Stimulated activated CD4-positive, alpha-beta T cell treated with anti-CD3 and anti-CD28 coated beads, Interleukin-4, amount 100 ng/mL, for 1 hour (primary cell): ENCODE measurements around the gene CACNB4.
"Not testable (repeated sequence)": the region's sequence is repeated elsewhere in the genome, so short reads cannot be mapped to it uniquely, and the experiment has no call there.

Experiments
- DNase-seq: peaks from one replicate; pipeline ENCODE4 v3.0.0-alpha.2; 2020

CACNB4 gene

DNA sequence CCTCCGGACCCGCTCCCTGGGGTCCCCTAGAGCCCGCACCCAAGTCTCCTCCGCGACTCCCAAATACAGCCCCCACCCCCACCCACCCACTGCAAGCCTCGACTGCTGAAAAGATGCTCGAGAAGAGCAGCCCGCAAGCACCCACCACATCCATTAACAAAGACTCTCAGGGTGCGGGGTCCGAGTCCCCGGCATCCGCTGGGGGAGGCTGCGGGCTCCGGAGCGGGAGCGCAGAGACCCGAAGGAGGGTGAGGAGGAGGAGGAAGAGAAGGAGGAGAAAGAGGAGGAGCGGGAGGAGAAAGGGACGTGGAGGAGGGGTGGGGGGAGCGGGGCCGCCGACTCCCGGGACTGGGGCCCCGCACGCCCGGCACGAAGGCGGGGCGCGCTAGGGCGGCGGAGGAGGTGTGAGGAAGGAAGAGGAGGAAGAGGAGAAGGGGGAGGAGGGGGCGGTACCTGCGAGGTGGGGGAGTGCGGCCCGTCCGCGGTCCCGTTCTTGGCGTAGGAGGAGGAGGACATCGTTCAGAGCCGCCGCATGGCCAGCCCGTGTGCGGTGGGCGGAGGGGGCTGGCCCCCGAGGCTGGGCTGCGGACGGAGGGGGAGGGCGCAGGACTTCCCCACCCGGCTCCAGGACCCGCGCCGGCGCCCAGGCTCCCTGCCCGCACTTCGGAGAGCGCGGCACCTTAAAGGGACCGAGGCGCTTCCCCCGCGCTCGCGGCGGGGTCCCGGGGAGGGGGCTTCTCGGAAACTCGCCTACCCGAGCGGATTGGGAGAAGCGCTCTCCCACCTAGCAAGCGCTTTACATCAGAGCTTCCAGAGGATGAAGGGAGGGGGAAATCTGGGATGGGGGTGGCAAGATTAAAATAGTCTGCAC is at the start of gene CACNB4:
TSS of gene CACNB4 (minus strand) at position 549 of the 871 bp plus-strand sequence.
- no peak for DNase-seq

DNA sequence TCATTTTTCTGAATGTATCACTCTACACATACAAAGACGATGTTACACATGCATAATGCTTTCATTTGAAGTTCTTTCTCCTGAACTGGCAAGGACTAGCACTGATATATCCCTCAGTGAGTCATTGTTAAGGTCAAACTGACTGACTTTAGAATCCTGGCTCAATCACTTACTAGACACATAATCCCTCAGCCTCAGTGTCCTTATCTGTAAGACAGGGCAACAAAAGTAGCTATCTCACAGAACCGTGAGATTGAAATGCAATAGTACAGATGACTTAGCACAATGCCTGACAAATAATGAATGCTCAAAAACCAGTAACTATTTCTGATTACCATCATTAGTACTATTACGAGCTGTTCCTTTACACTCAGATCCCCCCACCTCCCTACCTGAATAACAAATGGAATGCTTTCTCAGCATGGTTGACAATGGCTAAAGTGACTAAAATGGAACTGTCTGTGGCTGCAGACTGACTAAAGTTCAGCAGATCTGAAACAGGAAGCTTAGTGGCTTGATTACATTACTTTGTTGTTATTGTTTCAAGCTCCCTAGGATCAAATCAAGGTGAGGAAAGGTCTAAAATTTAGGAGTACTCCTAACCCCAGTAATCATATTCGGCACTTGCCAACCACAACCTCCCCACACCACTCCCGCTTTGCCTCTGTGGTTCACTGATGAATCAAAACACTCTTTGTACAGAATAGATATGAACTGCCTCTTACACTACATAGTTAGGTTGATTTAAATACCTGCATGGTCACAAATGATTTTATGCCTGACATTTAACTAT is 35.8 kb upstream of the CACNB4 start:
- DNase-seq, result no peak

DNA sequence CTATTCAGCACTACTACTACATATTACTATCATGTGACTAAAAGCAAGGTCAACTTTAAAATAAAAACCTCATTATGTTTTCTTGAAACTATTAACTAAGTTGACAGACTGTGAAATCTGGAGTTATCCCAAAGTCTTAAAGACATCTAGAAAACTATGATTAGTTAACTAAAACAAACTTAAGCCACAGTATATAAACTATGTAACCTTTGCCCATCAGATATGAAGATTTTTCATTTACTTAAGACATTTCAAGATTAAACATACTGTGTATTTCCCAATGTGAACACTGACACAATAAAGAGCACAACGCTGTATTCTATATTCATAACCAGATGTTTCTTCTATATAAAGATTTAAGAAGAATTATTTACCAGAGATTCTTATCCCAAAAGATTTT is 33.5 kb upstream of the CACNB4 start:
- DNase-seq, result no peak

DNA sequence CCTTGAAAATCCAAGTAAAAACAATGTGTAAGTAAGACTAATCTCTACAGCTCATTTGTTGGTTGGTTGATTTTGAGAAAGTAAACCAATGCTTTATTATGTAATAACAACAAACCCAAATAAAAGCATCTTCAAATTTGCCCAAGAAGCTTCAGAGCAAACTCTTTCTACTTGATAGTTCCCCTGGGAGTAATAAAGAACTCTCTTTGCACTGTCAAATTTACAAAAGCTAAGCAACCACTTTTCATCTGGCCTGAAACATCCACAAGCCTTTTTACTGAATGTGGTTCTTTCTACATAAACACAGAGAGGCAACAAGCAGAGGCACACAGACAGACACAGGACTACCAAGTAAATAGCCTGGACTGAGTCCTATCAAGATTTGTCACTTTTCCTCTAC is 28.8 kb upstream of the CACNB4 start:
- no peak for DNase-seq

DNA sequence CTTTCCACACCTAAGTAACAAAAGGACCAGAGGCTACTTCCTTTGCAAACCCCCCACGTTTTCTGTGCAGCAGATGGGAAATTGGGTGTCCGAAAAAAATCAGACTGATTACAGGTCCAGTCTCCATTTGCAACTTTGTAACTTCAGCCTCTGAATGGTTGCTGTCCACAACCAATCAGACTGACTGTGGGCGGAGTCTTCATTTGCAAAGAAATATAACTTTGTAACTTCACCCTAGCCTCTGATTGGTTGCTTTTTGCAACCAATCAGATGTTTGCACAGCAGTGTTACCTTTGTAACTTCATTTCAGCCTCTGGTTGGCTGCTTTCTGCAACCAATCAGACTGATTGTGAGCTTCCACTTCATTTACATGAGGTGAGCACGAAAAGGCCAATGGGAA is 27.8 kb upstream of the CACNB4 start:
- DNase-seq, result no peak

GRCh38 chr2:152122161-152122560 is 23.3 kb upstream of the CACNB4 start:
- no peak for DNase-seq

DNA sequence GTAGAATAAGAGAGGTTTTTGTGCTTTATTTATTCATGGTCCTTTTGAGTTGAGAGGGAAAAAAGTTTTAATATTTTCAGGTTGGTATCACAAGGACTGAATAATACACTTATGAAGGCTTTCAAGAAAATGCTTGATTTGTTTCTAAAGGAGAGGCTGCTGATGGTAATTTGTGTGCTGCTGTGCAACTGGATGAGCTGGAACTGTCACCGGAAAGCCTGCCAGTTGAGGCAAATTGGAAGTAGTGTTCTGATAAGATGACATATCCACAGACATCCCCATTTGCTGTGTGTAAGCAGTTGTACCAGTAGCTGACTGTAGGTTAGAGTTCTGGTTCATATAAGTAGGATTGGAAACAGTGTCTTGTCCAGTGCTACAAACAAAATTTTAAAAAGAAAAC is 21.6 kb upstream of the CACNB4 start:
- DNase-seq, result no peak

DNA sequence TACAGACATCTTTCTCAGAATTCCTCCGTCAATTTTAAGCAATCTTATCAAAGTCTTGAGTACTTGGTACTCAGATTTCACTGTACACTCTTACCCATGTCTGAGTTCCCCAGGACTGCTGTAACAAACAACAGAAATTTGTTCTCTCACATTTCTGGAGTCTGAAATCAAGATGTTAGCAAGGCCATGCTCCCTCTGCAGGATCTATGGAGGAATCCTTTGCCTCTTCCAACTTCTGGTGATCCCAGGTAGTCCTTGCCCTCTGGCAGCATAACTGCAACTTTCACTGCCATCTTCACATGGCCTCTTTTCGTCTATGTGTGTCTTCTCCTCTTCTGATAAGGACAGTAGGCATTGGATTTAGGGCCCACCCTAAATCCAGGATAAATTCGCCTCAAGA is 17.1 kb upstream of the CACNB4 start:
- no peak for DNase-seq

DNA sequence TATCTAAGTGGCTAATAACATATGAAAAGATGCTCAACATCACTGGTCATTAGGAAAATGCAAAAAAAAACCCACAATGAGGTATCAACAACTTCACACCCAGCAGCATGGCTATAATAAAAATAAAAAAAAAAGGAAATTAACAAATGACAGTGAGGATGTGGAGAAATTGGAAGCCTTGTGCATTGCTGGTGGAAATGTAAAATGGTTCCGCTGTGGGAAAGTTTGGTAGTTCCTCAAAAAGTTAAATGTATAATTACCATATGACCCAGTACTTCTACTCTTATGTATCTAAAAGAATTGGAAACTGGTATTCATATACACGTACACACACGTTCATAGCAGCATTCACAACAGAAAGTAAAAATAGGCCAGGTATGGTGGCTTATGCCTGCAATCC is 15.5 kb upstream of the CACNB4 start:
- DNase-seq, result no peak

GRCh38 chr2:152107140-152107539 is 8.3 kb upstream of the CACNB4 start:
- not testable (repeated sequence) for DNase-seq

DNA sequence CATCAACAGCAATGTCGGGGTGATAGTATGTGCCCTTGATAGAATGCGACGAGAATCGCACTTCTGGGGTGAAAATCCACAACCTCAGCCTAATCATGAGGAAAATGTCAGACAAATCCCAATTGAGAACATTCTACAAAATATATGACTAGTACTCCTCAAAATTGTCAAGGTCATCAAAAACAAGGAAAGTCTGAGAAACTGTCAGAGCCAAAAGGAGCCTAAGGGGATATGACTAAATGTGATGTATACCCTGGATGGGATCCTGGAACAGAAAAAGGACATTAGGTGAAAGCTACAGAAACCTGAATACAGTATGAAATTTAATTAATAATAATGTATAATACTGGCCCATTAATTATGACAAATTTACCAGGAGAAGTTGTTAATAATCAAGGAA is 7.6 kb upstream of the CACNB4 start:
- DNase-seq, result no peak

DNA sequence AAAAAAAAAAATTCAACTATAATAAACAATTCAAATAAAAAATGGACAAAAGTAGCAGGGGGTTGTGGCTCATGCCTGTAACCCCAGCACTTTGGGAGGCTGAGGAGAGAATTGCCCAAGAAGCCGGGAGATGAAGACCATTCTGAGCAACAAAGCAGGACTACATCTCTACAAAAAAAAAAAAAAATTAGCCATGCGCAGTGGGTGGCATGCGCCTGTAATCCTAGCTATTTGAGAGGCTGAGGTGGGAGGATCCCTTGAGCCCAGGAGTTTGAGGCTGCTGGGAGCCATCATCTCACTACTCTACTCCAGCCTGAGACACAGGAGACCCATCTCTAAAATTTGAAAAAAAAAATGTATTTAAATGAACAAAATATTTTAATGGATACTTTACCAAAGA is 4.4 kb upstream of the CACNB4 start:
- no peak for DNase-seq

GRCh38 chr2:152100961-152101360 is 2.1 kb upstream of the CACNB4 start:
- DNase-seq, result no peak

GRCh38 chr2:152099367-152100050 is 665 bp upstream of the CACNB4 start:
- DNase-seq, result no peak

DNA sequence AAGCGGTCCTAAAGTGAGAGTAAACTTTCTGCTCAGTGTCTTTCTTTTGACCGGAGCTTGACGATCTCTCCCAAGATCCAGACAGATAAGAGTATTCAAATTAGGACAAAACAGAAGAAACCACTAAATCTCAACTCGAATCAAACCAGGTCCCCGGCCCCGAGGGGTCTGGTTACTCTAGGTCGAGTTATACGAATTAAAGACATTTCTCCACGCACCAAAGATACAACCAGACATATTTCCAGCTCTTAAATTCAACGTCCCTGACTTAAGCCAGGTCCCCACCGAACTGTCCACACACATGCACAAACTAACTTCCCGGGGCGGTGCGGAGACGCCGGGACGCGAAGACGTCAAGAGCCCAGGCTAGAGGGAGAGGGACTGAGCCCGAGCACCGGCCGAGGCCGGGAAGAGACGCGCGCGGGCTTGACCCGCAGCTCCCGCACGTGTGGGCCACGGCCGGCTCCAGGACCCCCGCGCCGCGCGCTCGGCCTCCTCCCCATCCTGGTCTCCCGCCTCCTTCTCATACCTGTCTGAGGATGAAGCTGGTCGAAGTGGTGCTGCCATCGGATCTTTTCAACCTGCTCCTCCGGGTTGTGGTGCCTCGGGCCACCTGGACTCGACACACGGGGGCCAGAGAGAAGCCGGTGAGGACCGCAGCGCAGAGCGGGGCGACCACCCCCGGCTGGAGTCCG is 896 bp downstream of the CACNB4 start:
- DNase-seq, result no peak

- no peak for DNase-seq
Observed at GRCh38 chr2:152097290-152097800, 1.5 kb downstream of the CACNB4 start.

DNA sequence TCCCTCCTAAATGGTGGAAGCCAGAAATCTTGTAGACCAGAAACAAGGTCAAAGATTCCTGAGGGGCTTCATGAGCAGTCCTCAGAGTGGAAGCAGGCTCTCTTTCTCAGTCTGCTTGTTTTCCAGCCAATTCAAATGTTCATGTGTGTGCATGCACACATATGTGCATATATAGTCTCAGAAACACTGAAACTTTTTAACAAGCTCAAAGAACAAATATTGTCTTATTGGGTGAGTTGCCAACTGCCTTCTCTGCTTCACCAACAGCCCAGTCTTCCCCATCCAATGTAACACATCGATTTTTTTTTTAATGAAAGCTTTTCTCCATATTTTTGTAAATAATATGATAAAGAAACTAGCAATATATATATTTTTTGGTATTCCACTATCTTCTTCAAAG is 3.7 kb downstream of the CACNB4 start:
- DNase-seq, result no peak

- no peak for DNase-seq
Observed at GRCh38 chr2:152094014-152094413, 4.8 kb downstream of the CACNB4 start.

GRCh38 chr2:152093464-152093863 is 5.4 kb downstream of the CACNB4 start:
- DNase-seq, result no peak

DNA sequence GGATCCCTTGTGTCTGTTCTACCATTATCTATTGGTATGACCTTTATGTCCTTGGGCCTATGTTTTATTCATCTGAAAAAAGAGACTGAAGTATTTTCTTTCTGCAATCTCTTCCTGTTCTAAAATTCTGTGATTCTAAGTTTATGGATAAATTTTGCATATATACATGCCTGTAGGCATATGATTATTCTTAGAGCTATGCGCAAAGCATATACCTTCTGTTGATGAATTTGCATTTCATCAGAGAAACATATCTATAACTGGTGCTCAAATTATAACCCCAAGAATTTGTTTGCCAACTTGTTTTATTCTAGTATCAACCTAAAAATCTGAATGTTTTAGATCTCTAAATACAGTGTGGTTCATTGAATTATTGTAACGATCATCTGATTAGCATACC is 6.7 kb downstream of the CACNB4 start:
- no peak for DNase-seq

GRCh38 chr2:152090726-152091125 is 8.1 kb downstream of the CACNB4 start:
- DNase-seq, result not testable (repeated sequence)

- no peak for DNase-seq
Observed at GRCh38 chr2:152089238-152089637, 9.6 kb downstream of the CACNB4 start.

DNA sequence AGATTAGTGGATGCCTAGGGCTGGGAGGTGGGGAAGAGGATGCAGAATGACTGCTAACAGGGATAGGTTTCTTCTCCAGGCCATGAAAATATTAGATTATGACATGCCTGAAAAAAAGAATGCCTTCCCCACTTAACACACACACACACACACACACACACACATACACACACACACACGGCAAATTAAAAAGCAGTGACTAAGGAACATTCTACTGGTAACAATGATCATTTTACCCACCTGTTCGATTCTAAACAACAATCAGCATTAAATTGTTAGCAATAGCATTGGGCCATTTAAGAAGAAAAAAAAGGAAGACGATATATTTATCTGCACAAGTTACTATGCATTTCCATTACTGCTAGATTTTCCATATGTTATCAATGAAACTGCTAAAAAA is 10.8 kb downstream of the CACNB4 start:
- DNase-seq, result no peak
